HepG2 (cell line): Measurements from ENCODE around the gene NDST1. TPM values are rescaled to one million over a fixed set of nuclear protein-coding genes. Genes with fewer than 3 reads are reported as not detected.

Experiments
- ADNP ChIP-seq: sonication (generic); formaldehyde crosslinking; IDR thresholded peaks from 2 replicates; pipeline ENCODE4 v1.4.0; 2020; ENCODE audit warnings: missing genetic modification reagents
- ARID2 ChIP-seq: sonication (generic); formaldehyde crosslinking; IDR thresholded peaks from 2 replicates; pipeline ENCODE4 v1.8.1; 2022; ENCODE audit warnings: mild to moderate bottlenecking, missing genetic modification reagents, borderline replicate concordance
- BCL6 ChIP-seq: IDR thresholded peaks from 2 replicates; pipeline ENCODE4 v1.6.1; 2016; ENCODE audit warnings: missing genetic modification reagents, missing compliant biosample characterization
- HOXA3 ChIP-seq: sonication (generic); formaldehyde crosslinking; IDR thresholded peaks from 2 replicates; pipeline ENCODE4 v1.5.0; 2020; ENCODE audit warnings: missing genetic modification reagents
- MED1 ChIP-seq: sonication (generic); formaldehyde crosslinking; IDR thresholded peaks from 2 replicates; pipeline ENCODE4 v1.4.0; 2020; ENCODE audit warnings: missing genetic modification reagents
- MYNN ChIP-seq: sonication (generic); formaldehyde crosslinking; IDR thresholded peaks from 2 replicates; pipeline ENCODE4 v1.4.0; 2020; ENCODE audit warnings: mild to moderate bottlenecking, low read depth, missing genetic modification reagents
- SATB2 ChIP-seq: sonication (generic); formaldehyde crosslinking; IDR thresholded peaks from 2 replicates; pipeline ENCODE4 v1.5.0; 2020; ENCODE audit warnings: missing genetic modification reagents
- SRSF9 ChIP-seq: fragments of 200-400 bp; formaldehyde crosslinking; IDR thresholded peaks from 2 replicates; pipeline ENCODE4 v1.6.1; 2018; ENCODE audit warnings: borderline replicate concordance, mild to moderate bottlenecking, low read depth, low read length; ENCODE audit not compliant: insufficient read depth, poor library complexity, severe bottlenecking
- TFE3 ChIP-seq: IDR thresholded peaks from 2 replicates; pipeline ENCODE4 v1.6.1; 2016
- TOE1 ChIP-seq: sonication (generic); formaldehyde crosslinking; IDR thresholded peaks from 2 replicates; pipeline ENCODE4 v1.4.0; 2020; ENCODE audit warnings: mild to moderate bottlenecking, missing genetic modification reagents
- XRCC5 ChIP-seq: fragments of 200-400 bp; formaldehyde crosslinking; optimal IDR thresholded peaks from 2 replicates; pipeline ENCODE3; 2017; ENCODE audit warnings: mild to moderate bottlenecking, low read length
- ZFP36 ChIP-seq: fragments of 150-350 bp; IDR thresholded peaks from 2 replicates; pipeline ENCODE4 v1.6.1; 2018; ENCODE audit warnings: borderline replicate concordance, low read length, low read depth; ENCODE audit not compliant: partially characterized antibody
- ZZZ3 ChIP-seq: sonication (generic); formaldehyde crosslinking; IDR thresholded peaks from 2 replicates; pipeline ENCODE4 v1.4.0; 2020; ENCODE audit warnings: missing genetic modification reagents, mild to moderate bottlenecking, borderline replicate concordance
- polyA plus RNA-seq, 8 experiments: library from polyadenylated mRNA; depleted of rRNA in 3 of 8; stranded (reverse) in 7 of 8; unstranded in 1 of 8; fragments of >200 nt; fragmentation: Illumina TruSeq in 4 of 8; extraction: Trizol in 4 of 8; gene quantifications; 2 replicates each; pipeline versions ENCODE4 v1.2.1 to v1.2.3, GENCODE V29; 2011 to 2016; ENCODE audit warnings: low read depth in 4 of 8, missing spikeins in 1 of 8, mixed read lengths in 1 of 8; ENCODE audit not compliant: insufficient read depth in 1 of 8
- total RNA-seq, 5 experiments: library from RNA; depleted of rRNA; stranded (reverse); fragments of >200 nt; fragmentation: Illumina TruSeq; extraction: Trizol; gene quantifications; 2 replicates each; pipeline ENCODE4 v1.2.3, GENCODE V29; 2016; ENCODE audit warnings: low read depth in 1 of 5
- TF ChIP-seq, protein P1 (sequence below): sonication (generic); formaldehyde crosslinking; IDR thresholded peaks from 2 replicates; pipeline ENCODE4 v1.4.0; 2020; ENCODE audit warnings: mild to moderate bottlenecking, missing genetic modification reagents
- TF ChIP-seq, protein P2 (sequence below): sonication (generic); formaldehyde crosslinking; IDR thresholded peaks from 2 replicates; pipeline ENCODE4 v1.5.1; 2020; ENCODE audit warnings: mild to moderate bottlenecking, moderate library complexity, missing genetic modification reagents
- TF ChIP-seq, protein P3 (sequence below): sonication (generic); formaldehyde crosslinking; IDR thresholded peaks from 2 replicates; pipeline ENCODE4 v1.5.0; 2020; ENCODE audit warnings: mild to moderate bottlenecking, missing genetic modification reagents, borderline replicate concordance

Gene NDST1
- total and polyA plus RNA-seq, 2 of the 13 experiments (the other 11 are each of a cell fraction or from before 2014, with no cell fraction given) = 23.8 to 26.2 TPM

DNA sequence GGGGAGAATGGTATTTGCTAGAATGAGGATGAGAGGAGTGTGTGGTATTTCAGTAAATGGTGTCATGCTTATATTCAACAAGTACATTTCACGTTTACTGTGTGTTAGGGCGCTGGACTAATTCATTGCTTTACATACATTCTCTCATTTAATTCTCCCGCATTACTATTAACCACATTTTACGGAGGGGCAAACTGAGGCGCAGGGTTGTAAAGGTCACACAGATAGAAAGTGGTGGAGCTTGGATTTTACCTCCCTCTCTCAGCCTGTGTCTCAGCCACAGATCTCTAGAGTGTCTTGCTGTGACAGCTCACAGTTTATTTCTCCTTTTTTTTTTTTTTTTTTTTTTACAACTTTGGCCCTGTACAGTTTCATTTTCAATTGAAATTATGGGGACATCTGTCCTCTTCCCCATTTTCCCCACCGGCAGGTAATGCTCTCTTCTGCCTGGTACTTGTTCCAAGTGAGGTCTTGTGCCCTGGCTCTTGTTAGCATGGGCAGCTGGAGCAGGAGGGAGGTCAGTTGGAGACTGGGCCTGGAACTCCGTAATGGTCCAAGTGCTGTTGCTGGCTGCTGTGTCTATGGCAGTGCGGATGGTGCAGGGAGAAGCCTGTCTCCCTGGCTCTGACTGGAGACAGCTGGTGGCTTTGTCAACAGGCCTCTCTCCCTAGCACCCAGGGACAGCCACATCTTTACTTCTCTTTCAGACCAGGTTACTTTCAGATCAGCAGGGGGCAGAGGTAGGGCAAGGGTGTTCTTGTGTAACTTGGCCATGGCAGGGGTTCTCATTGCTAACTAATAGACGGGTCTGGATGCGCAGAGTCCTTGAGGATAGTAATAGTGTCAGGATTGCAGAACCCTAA, 20.5 kb upstream of the NDST1 start (continued):
- TF ChIP-seq, protein P1, sequence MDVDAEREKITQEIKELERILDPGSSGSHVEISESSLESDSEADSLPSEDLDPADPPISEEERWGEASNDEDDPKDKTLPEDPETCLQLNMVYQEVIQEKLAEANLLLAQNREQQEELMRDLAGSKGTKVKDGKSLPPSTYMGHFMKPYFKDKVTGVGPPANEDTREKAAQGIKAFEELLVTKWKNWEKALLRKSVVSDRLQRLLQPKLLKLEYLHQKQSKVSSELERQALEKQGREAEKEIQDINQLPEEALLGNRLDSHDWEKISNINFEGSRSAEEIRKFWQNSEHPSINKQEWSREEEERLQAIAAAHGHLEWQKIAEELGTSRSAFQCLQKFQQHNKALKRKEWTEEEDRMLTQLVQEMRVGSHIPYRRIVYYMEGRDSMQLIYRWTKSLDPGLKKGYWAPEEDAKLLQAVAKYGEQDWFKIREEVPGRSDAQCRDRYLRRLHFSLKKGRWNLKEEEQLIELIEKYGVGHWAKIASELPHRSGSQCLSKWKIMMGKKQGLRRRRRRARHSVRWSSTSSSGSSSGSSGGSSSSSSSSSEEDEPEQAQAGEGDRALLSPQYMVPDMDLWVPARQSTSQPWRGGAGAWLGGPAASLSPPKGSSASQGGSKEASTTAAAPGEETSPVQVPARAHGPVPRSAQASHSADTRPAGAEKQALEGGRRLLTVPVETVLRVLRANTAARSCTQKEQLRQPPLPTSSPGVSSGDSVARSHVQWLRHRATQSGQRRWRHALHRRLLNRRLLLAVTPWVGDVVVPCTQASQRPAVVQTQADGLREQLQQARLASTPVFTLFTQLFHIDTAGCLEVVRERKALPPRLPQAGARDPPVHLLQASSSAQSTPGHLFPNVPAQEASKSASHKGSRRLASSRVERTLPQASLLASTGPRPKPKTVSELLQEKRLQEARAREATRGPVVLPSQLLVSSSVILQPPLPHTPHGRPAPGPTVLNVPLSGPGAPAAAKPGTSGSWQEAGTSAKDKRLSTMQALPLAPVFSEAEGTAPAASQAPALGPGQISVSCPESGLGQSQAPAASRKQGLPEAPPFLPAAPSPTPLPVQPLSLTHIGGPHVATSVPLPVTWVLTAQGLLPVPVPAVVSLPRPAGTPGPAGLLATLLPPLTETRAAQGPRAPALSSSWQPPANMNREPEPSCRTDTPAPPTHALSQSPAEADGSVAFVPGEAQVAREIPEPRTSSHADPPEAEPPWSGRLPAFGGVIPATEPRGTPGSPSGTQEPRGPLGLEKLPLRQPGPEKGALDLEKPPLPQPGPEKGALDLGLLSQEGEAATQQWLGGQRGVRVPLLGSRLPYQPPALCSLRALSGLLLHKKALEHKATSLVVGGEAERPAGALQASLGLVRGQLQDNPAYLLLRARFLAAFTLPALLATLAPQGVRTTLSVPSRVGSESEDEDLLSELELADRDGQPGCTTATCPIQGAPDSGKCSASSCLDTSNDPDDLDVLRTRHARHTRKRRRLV (CRISPR knock-in tag) = no peak
- TF ChIP-seq XRCC5 (peak; percentile 40), SATB2 (CRISPR knock-in tag) (no peak), ZFP36 (no peak), ARID2 (CRISPR knock-in tag) (no peak), HOXA3 (CRISPR knock-in tag) (peak; percentile 11; the same call in 1 of the 2 replicates), TFE3 (CRISPR knock-in tag) (no peak), MED1 (CRISPR knock-in tag) (peak; percentile 61; the same call in 1 of the 2 replicates), TOE1 (CRISPR knock-in tag) (no peak), ZZZ3 (CRISPR knock-in tag) (no peak), BCL6 (CRISPR knock-in tag) (no peak), MYNN (CRISPR knock-in tag) (no peak), SRSF9 (no peak), ADNP (CRISPR knock-in tag) (0 out of 2 replicates have a peak, but pooled peaks have one; percentile 66)
- TF ChIP-seq, protein P2, sequence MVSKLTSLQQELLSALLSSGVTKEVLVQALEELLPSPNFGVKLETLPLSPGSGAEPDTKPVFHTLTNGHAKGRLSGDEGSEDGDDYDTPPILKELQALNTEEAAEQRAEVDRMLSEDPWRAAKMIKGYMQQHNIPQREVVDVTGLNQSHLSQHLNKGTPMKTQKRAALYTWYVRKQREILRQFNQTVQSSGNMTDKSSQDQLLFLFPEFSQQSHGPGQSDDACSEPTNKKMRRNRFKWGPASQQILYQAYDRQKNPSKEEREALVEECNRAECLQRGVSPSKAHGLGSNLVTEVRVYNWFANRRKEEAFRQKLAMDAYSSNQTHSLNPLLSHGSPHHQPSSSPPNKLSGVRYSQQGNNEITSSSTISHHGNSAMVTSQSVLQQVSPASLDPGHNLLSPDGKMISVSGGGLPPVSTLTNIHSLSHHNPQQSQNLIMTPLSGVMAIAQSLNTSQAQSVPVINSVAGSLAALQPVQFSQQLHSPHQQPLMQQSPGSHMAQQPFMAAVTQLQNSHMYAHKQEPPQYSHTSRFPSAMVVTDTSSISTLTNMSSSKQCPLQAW (CRISPR knock-in tag) = 0 out of 2 replicates have a peak, but pooled peaks have one; percentile 36
- TF ChIP-seq, protein P3, sequence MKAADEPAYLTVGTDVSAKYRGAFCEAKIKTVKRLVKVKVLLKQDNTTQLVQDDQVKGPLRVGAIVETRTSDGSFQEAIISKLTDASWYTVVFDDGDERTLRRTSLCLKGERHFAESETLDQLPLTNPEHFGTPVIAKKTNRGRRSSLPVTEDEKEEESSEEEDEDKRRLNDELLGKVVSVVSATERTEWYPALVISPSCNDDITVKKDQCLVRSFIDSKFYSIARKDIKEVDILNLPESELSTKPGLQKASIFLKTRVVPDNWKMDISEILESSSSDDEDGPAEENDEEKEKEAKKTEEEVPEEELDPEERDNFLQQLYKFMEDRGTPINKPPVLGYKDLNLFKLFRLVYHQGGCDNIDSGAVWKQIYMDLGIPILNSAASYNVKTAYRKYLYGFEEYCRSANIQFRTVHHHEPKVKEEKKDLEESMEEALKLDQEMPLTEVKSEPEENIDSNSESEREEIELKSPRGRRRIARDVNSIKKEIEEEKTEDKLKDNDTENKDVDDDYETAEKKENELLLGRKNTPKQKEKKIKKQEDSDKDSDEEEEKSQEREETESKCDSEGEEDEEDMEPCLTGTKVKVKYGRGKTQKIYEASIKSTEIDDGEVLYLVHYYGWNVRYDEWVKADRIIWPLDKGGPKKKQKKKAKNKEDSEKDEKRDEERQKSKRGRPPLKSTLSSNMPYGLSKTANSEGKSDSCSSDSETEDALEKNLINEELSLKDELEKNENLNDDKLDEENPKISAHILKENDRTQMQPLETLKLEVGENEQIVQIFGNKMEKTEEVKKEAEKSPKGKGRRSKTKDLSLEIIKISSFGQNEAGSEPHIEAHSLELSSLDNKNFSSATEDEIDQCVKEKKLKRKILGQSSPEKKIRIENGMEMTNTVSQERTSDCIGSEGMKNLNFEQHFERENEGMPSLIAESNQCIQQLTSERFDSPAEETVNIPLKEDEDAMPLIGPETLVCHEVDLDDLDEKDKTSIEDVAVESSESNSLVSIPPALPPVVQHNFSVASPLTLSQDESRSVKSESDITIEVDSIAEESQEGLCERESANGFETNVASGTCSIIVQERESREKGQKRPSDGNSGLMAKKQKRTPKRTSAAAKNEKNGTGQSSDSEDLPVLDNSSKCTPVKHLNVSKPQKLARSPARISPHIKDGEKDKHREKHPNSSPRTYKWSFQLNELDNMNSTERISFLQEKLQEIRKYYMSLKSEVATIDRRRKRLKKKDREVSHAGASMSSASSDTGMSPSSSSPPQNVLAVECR (CRISPR knock-in tag) = peak; percentile 48; the same call in 1 of the 2 replicates
